ENCODE results near the gene ZDHHC17. TPM values are rescaled to one million over a fixed set of nuclear protein-coding genes. Genes with fewer than 3 reads are reported as not detected.

The ZDHHC17 gene
- total and polyA plus RNA-seq, 2 of the 13 experiments (the other 11 are each of a cell fraction or from before 2014, with no cell fraction given), result 36.7 to 38.5 TPM

GRCh38 chr12:76878899-76879709, 115.2 kb downstream of the ZDHHC17 start, which contains the start of gene CSRP2 (continued):
- TF ChIP-seq ZNF503 (CRISPR knock-in tag; IDR thresholded peaks at IDR 0.05) (no peak), MAX (IDR thresholded peaks at IDR 0.05) (peak; percentile 14; the same call in 1 of the 2 replicates), PBX3 (CRISPR knock-in tag; IDR thresholded peaks at IDR 0.05; ENCODE audit: borderline replicate concordance) (no peak), ZNF468 (CRISPR knock-in tag; IDR thresholded peaks at IDR 0.05) (no peak), SMYD3 (CRISPR knock-in tag; IDR thresholded peaks at IDR 0.05) (0 out of 2 replicates have a peak, but pooled peaks have one; percentile 39), ARID4A (CRISPR knock-in tag; IDR thresholded peaks at IDR 0.05; ENCODE audit: borderline replicate concordance) (peak; percentile 36; the same call in 1 of the 2 replicates), ZNF275 (CRISPR knock-in tag; IDR thresholded peaks at IDR 0.05; ENCODE audit: borderline replicate concordance) (no peak), CSRNP1 (CRISPR knock-in tag; IDR thresholded peaks at IDR 0.05) (0 out of 2 replicates have a peak, but pooled peaks have one; percentile 44), MAFF (IDR thresholded peaks at IDR 0.05; ENCODE audit: low read depth, low read length) (no peak), POLR2AphosphoS5 (IDR thresholded peaks at IDR 0.05; ENCODE audit: low read depth, low read length) (peak; percentile 48; the same call in 1 of the 2 replicates), E2F1 (CRISPR knock-in tag; IDR thresholded peaks at IDR 0.05) (0 out of 2 replicates have a peak, but pooled peaks have one; percentile 60), ARNT2 (CRISPR knock-in tag; IDR thresholded peaks at IDR 0.05; ENCODE audit: low read depth) (no peak), NPAS2 (CRISPR knock-in tag; IDR thresholded peaks at IDR 0.05; ENCODE audit: borderline replicate concordance) (no peak), NKX3-1 (CRISPR knock-in tag; IDR thresholded peaks at IDR 0.05) (no peak), PHF5A (CRISPR knock-in tag; IDR thresholded peaks at IDR 0.05; ENCODE audit: low read depth, unreplicated experiment) (no peak), NFRKB (IDR thresholded peaks at IDR 0.05) (no peak)

All from HepG2 (cell line).